MM.1S (cell line): ENCODE data around the gene TCOF1.
A peak's percentile ranks its signal among the peaks of the same experiment; 100 is the strongest.

Experiments
- DNase-seq: peaks from one replicate; pipeline ENCODE4 v3.0.0-alpha.2; 2015
- H2AFZ ChIP-seq: fragments of 300-600 bp; sonication (generic); 2 replicates; pipeline ENCODE4 v1.6.0; 2016; ENCODE audit warnings: antibody characterized with exemption, low read length
- H3F3A ChIP-seq: fragments of 300-600 bp; sonication (generic); 2 replicates; pipeline ENCODE4 v1.6.1; 2016; ENCODE audit warnings: mild to moderate bottlenecking, antibody characterized with exemption, low read length, moderate library complexity, mixed read lengths; ENCODE audit not compliant: insufficient read depth
- H3K27ac ChIP-seq: fragments of 300-600 bp; sonication (generic); 2 replicates; pipeline ENCODE4 v1.5.1; 2016; ENCODE audit warnings: mild to moderate bottlenecking, low read length
- H3K27me3 ChIP-seq: fragments of 300-600 bp; sonication (generic); replicated peaks from 2 replicates; pipeline ENCODE4 v1.6.0; 2016; ENCODE audit warnings: low read length; ENCODE audit not compliant: insufficient read depth
- H3K36me3 ChIP-seq: fragments of 300-600 bp; sonication (generic); replicated peaks from 2 replicates; pipeline ENCODE4 v1.6.1; 2016; ENCODE audit warnings: mild to moderate bottlenecking, low read length, mixed read lengths; ENCODE audit not compliant: insufficient read depth
- H3K4me1 ChIP-seq: fragments of 300-600 bp; sonication (generic); 2 replicates; pipeline ENCODE4 v1.6.1; 2016; ENCODE audit warnings: low read length, mixed read lengths
- H3K4me2 ChIP-seq: fragments of 300-600 bp; sonication (generic); 2 replicates; pipeline ENCODE4 v1.6.0; 2016; ENCODE audit warnings: low read depth, low read length
- H3K4me3 ChIP-seq: fragments of 300-600 bp; sonication (generic); 2 replicates; pipeline ENCODE4 v1.5.1; 2016; ENCODE audit warnings: low read length, mixed read lengths
- H3K79me2 ChIP-seq: fragments of 300-600 bp; sonication (generic); 2 replicates; pipeline ENCODE4 v1.6.1; 2016; ENCODE audit warnings: mixed run types, low read length, mixed read lengths
- H3K9ac ChIP-seq: fragments of 300-600 bp; sonication (generic); 2 replicates; pipeline ENCODE4 v1.6.1; 2016; ENCODE audit warnings: low read length, mixed read lengths
- H3K9me2 ChIP-seq: fragments of 300-600 bp; sonication (generic); replicated peaks from 2 replicates; pipeline ENCODE4 v1.6.1; 2016; ENCODE audit warnings: mild to moderate bottlenecking, low read length, mixed read lengths; ENCODE audit not compliant: insufficient read depth
- H3K9me3 ChIP-seq: fragments of 300-600 bp; sonication (generic); replicated peaks from 2 replicates; pipeline ENCODE4 v1.6.1; 2016; ENCODE audit warnings: mild to moderate bottlenecking, low read length, mixed read lengths; ENCODE audit not compliant: insufficient read depth
- H4K20me1 ChIP-seq: fragments of 300-600 bp; sonication (generic); 2 replicates; pipeline ENCODE4 v1.6.1; 2016; ENCODE audit warnings: mild to moderate bottlenecking, low read length, moderate library complexity, mixed read lengths; ENCODE audit not compliant: insufficient read depth
- EZH2 ChIP-seq: fragments of 300-600 bp; sonication (generic); optimal IDR thresholded peaks from 2 replicates; pipeline ENCODE3; 2017; ENCODE audit warnings: low read depth, mild to moderate bottlenecking, antibody characterized with exemption, low read length, mixed read lengths
- EZH2phosphoT487 ChIP-seq: fragments of 300-600 bp; sonication (generic); IDR thresholded peaks from 2 replicates; pipeline ENCODE4 v1.6.1; 2018; ENCODE audit warnings: antibody characterized with exemption, low read length
- TF ChIP-seq, protein P1 (sequence below): fragments of 300-600 bp; sonication (generic); IDR thresholded peaks from 2 replicates; pipeline ENCODE4 v1.5.1; 2016; ENCODE audit warnings: antibody characterized with exemption, low read length, mixed read lengths

The TCOF1 gene

DNA sequence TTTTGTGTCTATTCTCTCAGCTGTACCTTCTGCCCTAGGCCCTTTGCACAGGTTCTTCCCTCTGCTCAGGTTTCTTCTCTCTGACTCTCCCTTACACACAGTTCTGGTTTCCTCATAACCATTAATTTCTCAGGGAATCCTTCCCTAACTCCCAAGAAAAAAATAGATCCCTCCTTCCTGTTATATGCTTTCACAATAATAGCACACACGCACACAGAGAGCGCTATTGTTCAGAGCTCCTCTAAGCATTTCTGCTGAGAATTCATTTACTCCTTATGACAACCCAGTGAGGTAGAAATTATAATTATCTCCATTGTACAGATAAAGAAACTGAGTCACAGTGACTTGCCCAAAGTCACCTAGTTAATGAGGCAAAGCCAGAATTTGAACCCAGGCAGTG lies 1.7 kb upstream of the TCOF1 start:
- H3K79me2 ChIP-seq = peaks cover 33% of the 10 kb centered on the region
- no peak overlapping the region for H3K27ac ChIP-seq
- H4K20me1 ChIP-seq = no peaks in the 10 kb centered on the region
- TF ChIP-seq EZH2 (no peak), EZH2phosphoT487 (no peak)
- TF ChIP-seq, protein P1, sequence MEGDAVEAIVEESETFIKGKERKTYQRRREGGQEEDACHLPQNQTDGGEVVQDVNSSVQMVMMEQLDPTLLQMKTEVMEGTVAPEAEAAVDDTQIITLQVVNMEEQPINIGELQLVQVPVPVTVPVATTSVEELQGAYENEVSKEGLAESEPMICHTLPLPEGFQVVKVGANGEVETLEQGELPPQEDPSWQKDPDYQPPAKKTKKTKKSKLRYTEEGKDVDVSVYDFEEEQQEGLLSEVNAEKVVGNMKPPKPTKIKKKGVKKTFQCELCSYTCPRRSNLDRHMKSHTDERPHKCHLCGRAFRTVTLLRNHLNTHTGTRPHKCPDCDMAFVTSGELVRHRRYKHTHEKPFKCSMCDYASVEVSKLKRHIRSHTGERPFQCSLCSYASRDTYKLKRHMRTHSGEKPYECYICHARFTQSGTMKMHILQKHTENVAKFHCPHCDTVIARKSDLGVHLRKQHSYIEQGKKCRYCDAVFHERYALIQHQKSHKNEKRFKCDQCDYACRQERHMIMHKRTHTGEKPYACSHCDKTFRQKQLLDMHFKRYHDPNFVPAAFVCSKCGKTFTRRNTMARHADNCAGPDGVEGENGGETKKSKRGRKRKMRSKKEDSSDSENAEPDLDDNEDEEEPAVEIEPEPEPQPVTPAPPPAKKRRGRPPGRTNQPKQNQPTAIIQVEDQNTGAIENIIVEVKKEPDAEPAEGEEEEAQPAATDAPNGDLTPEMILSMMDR = no peak
- no peaks in the 10 kb centered on the region for H3K27me3 ChIP-seq
- no peak overlapping the region for H3K4me3 ChIP-seq
- no peaks in the 10 kb centered on the region for H3K9me2 ChIP-seq
- no peaks in the 10 kb centered on the region for H3K36me3 ChIP-seq
- no peak for DNase-seq
- H2AFZ ChIP-seq = no peak overlapping the region
- no peak overlapping the region for H3K4me2 ChIP-seq
- no peak overlapping the region for H3K9ac ChIP-seq
- no peaks in the 10 kb centered on the region for H3F3A ChIP-seq
- peaks cover 5% of the 10 kb centered on the region; the same call in 1 of the 2 replicates for H3K4me1 ChIP-seq
- no peaks in the 10 kb centered on the region for H3K9me3 ChIP-seq

DNA sequence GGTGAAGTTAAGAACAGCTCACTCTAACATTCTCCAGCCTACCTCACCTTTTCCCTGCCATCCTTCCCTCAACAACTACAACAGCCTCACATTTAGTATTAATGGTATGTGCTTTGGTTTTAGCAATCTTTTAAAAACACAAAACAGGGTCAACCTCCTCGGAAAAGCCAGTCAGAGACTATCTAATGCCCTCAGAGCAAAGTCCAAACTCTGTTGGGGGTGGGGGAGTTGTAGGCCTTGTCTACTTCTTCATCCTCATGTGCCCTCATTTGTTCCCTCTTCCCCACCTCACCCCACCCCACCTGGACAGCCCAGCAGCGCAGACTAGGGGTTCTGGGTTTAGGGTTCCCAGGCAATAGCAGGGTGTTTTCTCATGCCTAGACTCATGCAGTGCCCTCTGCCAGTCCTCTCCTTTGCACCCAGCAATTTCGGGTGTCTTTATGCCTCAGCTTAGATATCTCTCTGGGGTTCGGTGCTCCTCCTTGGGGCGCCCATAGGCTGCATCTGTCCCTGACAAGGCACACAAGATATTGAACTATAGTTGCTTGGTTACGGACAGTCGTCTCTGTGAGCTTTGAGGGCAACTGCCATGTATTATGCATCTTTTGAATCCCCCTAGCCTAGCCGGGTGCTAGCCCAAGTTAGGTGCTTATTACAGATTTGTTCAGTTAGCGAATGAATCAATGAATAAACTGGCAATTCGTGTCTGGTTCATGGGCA lies 762 bp upstream of the TCOF1 start:
- H3K9ac ChIP-seq = peak overlapping the region; percentile 40; the same call in 1 of the 2 replicates
- no peaks in the 10 kb centered on the region for H3K27me3 ChIP-seq
- H3K27ac ChIP-seq = no peak overlapping the region
- H3K4me3 ChIP-seq = peak overlapping the region; percentile 88
- no peaks in the 10 kb centered on the region for H4K20me1 ChIP-seq
- H2AFZ ChIP-seq = peak overlapping the region; percentile 96
- H3K4me1 ChIP-seq = 0 out of 2 replicates have a peak, but pooled peaks cover 4% of the 10 kb centered on the region
- H3K9me2 ChIP-seq = no peaks in the 10 kb centered on the region
- peak; percentile 10 for DNase-seq
- H3F3A ChIP-seq = no peaks in the 10 kb centered on the region
- H3K79me2 ChIP-seq = peaks cover 43% of the 10 kb centered on the region
- H3K36me3 ChIP-seq = peaks cover 2% of the 10 kb centered on the region; the same call in 1 of the 2 replicates
- TF ChIP-seq, protein P1 = no peak
- TF ChIP-seq EZH2phosphoT487 (no peak), EZH2 (no peak)
- no peaks in the 10 kb centered on the region for H3K9me3 ChIP-seq
- peak overlapping the region; percentile 82 for H3K4me2 ChIP-seq

- Histone ChIP-seq H3K9me3 (no peaks in the 10 kb centered on the region), H3K4me2 (peak overlapping the region; percentile 77), H3K4me3 (peak overlapping the region; percentile 88), H4K20me1 (no peaks in the 10 kb centered on the region), H3K79me2 (peaks cover 60% of the 10 kb centered on the region), H3F3A (no peaks in the 10 kb centered on the region), H3K27ac (peak overlapping the region; percentile 34; the same call in 1 of the 2 replicates), H3K9me2 (no peaks in the 10 kb centered on the region), H3K9ac (peak overlapping the region; percentile 85), H2AFZ (peak overlapping the region; percentile 68), H3K36me3 (peaks cover 8% of the 10 kb centered on the region), H3K4me1 (0 out of 2 replicates have a peak, but pooled peaks cover 4% of the 10 kb centered on the region), H3K27me3 (no peaks in the 10 kb centered on the region)
- TF ChIP-seq EZH2phosphoT487 = no peak
- TF ChIP-seq, protein P1 = no peak
- no peak for TF ChIP-seq EZH2
- DNase-seq = no peak
Measured at GRCh38 chr5:150358261-150359095, 981 bp downstream of the TCOF1 start.
